Ishikawa (cell line): ENCODE results near the gene CLSTN2.

Experiments
- CEBPB ChIP-seq: IDR thresholded peaks from 2 replicates; pipeline ENCODE4 v1.6.1; 2012
- CREB1 ChIP-seq: IDR thresholded peaks from 2 replicates; pipeline ENCODE4 v1.6.1; 2012; ENCODE audit warnings: low read depth
- EGR1 ChIP-seq: IDR thresholded peaks from 2 replicates; pipeline ENCODE4 v1.6.1; 2012
- EP300 ChIP-seq: IDR thresholded peaks from 2 replicates; pipeline ENCODE4 v1.6.1; 2012; ENCODE audit warnings: borderline replicate concordance
- FOXM1 ChIP-seq: IDR thresholded peaks from 2 replicates; pipeline ENCODE4 v1.6.1; 2012; ENCODE audit warnings: low read depth, borderline replicate concordance
- MAX ChIP-seq: IDR thresholded peaks from 2 replicates; pipeline ENCODE4 v1.6.1; 2012
- RAD21 ChIP-seq: IDR thresholded peaks from 2 replicates; pipeline ENCODE4 v1.6.1; 2012; ENCODE audit warnings: low read depth
- REST ChIP-seq: IDR thresholded peaks from 2 replicates; pipeline ENCODE4 v1.6.1; 2012; ENCODE audit warnings: low read depth, mild to moderate bottlenecking
- TEAD4 ChIP-seq: IDR thresholded peaks from 2 replicates; pipeline ENCODE4 v1.6.1; 2012
- YY1 ChIP-seq: IDR thresholded peaks from 2 replicates; pipeline ENCODE4 v1.6.1; 2012; ENCODE audit warnings: low read depth
- ZBTB7A ChIP-seq: IDR thresholded peaks from 2 replicates; pipeline ENCODE4 v1.6.1; 2012; ENCODE audit warnings: low read depth
- TF ChIP-seq, protein P1 (sequence below): IDR thresholded peaks from 2 replicates; pipeline ENCODE4 v1.6.1; 2012

GRCh38 chr3:140011086-140011485 is 76.1 kb downstream of the CLSTN2 start:
- TF ChIP-seq CEBPB (no peak), EGR1 (no peak), EP300 (no peak), CREB1 (no peak), MAX (no peak), FOXM1 (no peak), RAD21 (no peak), TEAD4 (no peak), REST (no peak), ZBTB7A (no peak), YY1 (no peak)
- TF ChIP-seq, protein P1, sequence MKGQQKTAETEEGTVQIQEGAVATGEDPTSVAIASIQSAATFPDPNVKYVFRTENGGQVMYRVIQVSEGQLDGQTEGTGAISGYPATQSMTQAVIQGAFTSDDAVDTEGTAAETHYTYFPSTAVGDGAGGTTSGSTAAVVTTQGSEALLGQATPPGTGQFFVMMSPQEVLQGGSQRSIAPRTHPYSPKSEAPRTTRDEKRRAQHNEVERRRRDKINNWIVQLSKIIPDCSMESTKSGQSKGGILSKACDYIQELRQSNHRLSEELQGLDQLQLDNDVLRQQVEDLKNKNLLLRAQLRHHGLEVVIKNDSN: no peak
